OCI-LY7 (cell line): ENCODE data around the gene AIP.

Experiments
- EZH2phosphoT487 ChIP-seq: fragments of 200-600 bp; sonication (generic); IDR thresholded peaks from 2 replicates; pipeline ENCODE4 v1.6.1; 2018; ENCODE audit warnings: low read depth, borderline replicate concordance, mild to moderate bottlenecking, mixed run types, antibody characterized with exemption, low read length, moderate library complexity, mixed read lengths
- TF ChIP-seq, protein P1 (sequence below): fragments of 200-600 bp; sonication (generic); conservative IDR thresholded peaks from 2 replicates; pipeline ENCODE4 v1.5.1; 2014; ENCODE audit warnings: mild to moderate bottlenecking, antibody characterized with exemption, low read length, moderate library complexity, mixed read lengths

DNA sequence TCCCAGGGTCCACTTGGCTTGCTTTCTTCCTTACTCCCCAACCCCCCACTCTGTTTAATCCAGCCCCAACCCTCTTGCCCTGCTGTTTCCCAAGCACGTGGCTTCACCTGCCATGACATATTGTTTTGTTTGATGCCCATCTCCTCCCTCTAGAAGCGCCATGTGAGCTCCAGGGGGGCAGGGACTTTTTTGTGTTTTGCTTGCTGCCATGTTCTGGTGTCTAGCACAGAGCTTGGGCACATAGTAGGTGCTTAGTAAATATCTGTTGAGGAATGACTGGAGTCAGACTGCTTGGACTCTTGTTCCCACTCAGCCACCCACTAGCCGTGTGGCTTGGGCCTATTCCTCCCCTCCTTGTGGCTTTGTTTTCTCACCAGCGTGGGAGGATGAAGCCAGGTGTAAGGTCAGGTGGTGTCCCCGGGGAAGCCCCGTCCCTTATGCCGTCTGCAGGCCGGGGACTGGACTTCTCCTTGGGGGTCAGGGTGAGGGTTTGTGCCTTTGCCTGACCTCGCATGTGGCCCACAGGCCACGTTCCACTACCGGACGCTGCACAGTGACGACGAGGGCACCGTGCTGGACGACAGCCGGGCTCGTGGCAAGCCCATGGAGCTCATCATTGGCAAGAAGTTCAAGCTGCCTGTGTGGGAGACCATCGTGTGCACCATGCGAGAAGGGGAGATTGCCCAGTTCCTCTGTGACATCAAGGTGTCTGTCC, 3.8 kb downstream of the AIP start:
- TF ChIP-seq, protein P1, sequence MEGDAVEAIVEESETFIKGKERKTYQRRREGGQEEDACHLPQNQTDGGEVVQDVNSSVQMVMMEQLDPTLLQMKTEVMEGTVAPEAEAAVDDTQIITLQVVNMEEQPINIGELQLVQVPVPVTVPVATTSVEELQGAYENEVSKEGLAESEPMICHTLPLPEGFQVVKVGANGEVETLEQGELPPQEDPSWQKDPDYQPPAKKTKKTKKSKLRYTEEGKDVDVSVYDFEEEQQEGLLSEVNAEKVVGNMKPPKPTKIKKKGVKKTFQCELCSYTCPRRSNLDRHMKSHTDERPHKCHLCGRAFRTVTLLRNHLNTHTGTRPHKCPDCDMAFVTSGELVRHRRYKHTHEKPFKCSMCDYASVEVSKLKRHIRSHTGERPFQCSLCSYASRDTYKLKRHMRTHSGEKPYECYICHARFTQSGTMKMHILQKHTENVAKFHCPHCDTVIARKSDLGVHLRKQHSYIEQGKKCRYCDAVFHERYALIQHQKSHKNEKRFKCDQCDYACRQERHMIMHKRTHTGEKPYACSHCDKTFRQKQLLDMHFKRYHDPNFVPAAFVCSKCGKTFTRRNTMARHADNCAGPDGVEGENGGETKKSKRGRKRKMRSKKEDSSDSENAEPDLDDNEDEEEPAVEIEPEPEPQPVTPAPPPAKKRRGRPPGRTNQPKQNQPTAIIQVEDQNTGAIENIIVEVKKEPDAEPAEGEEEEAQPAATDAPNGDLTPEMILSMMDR: no peak
- TF ChIP-seq EZH2phosphoT487: no peak
